Measurements from ENCODE around the gene ENAM.

- peak; percentile 96 for TF ChIP-seq CTCF (conservative IDR thresholded peaks at IDR 0.05; ENCODE audit: low read length)
- no peak for TF ChIP-seq EZH2phosphoT487 (IDR thresholded peaks at IDR 0.05; ENCODE audit: borderline replicate concordance)
These were observed 59.6 kb downstream of the ENAM start, which contains the start of gene UTP3 for GRCh38 chr4:70687821-70688794.
